Muscle layer of colon (tissue), 2 donors: Measurements from ENCODE around the gene CEACAM1.
"Not testable (repeated sequence)": the region's sequence is repeated elsewhere in the genome, so short reads cannot be mapped to it uniquely, and the experiment has no call there.

ENCODE experiments used
- H3K27ac ChIP-seq: one replicate; pipeline ENCODE4 v1.7.0; 2013; ENCODE audit warnings: low read depth, mild to moderate bottlenecking, low read length, moderate library complexity
- H3K27me3 ChIP-seq, 2 donors: one replicate each; pipeline ENCODE4 v1.7.0; 2013; ENCODE audit warnings: low read length in 2 of 2, mild to moderate bottlenecking in 2 of 2; ENCODE audit not compliant: insufficient read depth in 2 of 2, control insufficient read depth in 1 of 2
- H3K36me3 ChIP-seq: one replicate; pipeline ENCODE4 v1.7.0; 2013; ENCODE audit warnings: mild to moderate bottlenecking, low read length; ENCODE audit not compliant: insufficient read depth
- H3K4me1 ChIP-seq: one replicate; pipeline ENCODE4 v1.7.0; 2013; ENCODE audit warnings: mild to moderate bottlenecking, low read length; ENCODE audit not compliant: insufficient read depth
- H3K4me3 ChIP-seq, 2 donors: one replicate each; pipeline ENCODE4 v1.7.0; 2013; ENCODE audit warnings: low read length in 2 of 2, low read depth in 1 of 2, mild to moderate bottlenecking in 1 of 2, moderate library complexity in 1 of 2
- H3K9ac ChIP-seq: one replicate; pipeline ENCODE4 v1.7.0; 2013; ENCODE audit warnings: low read length
- H3K9me3 ChIP-seq: one replicate; pipeline ENCODE4 v1.7.0; 2013; ENCODE audit warnings: mild to moderate bottlenecking, low read length
- donor health status: abdominal sarcoma.
- donor health status: Adenocarcinoma of cecum.

CEACAM1 gene

DNA sequence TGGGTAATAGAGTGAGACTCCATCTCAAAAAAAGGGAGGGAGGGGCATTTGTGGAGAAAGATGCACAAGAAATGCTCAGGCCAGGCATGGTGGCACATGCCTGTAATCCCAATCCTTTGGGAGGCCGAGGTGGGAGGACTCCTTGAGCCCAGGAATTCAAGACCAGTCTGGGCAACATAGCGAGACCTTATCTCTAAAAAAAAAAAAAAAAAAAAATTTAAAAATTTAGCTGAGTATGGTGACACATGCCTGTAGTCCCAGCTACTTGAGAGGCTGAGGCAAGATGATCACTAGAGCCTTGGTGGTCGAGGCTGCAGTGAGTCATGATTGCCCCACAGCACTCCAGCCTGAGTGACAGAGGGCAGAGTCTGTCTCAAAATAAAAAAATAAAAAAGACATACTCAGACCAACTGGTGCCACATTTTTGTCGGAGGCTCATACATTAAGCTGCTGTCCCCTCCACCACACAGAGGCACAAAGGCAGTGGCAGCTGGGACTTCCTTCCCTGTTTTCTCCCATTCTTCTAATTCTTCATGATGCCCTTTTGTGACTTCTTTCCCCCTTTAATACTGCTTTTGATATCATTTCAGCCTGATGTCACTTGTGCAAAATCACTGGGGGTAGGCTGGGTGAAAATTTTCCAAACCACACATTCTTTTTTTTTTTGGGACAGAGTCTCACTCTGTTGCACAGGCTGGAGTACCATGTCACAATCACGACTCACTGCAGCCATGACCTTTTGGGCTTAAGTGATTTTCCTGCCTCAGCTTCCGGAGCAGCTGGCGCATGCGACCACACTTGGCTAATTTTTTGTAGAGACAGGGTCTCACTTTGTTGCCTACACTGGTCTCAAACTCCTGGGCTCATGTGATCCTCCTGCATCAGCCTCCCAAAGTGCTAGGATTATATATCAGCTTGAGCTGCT lies 58.7 kb downstream of the CEACAM1 start:
- no peak overlapping the region for H3K9ac ChIP-seq
- no peaks in the 10 kb centered on the region for H3K9me3 ChIP-seq
- H3K27me3 ChIP-seq: no peaks in the 10 kb centered on the region
- no peaks in the 10 kb centered on the region for H3K36me3 ChIP-seq
- H3K27ac ChIP-seq: no peak overlapping the region
- H3K4me3 ChIP-seq: no peak overlapping the region
- no peaks in the 10 kb centered on the region for H3K4me1 ChIP-seq

DNA sequence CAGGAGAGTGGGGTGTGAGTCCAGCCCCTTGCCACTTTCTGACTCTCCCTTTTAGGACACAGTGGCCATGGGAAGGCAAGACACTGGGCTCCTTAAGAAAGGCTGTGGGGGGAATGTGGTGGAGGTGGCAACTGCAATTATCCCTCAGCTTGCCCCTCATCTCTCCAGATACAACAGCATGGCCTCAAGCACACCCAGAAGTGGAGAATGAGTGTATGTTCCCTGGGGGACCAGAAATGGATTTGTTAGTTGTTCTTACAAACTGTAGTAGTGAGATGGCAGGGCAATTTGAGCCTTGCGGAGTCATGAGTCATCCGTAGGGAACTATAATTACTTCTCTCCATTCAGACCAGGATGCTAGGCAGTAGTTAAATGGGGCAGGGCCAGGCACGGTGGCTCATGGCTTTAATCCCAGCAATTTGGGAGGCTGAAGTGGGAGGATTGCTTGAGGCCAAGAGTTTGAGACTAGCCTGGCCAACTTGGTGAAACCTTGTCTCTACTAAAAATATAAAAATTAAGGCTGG lies 59.9 kb downstream of the CEACAM1 start:
- H3K27ac ChIP-seq: no peak overlapping the region
- no peak overlapping the region for H3K4me3 ChIP-seq
- no peaks in the 10 kb centered on the region for H3K9me3 ChIP-seq
- H3K27me3 ChIP-seq: no peaks in the 10 kb centered on the region
- H3K36me3 ChIP-seq: no peaks in the 10 kb centered on the region
- no peak overlapping the region for H3K9ac ChIP-seq
- H3K4me1 ChIP-seq: no peaks in the 10 kb centered on the region

DNA sequence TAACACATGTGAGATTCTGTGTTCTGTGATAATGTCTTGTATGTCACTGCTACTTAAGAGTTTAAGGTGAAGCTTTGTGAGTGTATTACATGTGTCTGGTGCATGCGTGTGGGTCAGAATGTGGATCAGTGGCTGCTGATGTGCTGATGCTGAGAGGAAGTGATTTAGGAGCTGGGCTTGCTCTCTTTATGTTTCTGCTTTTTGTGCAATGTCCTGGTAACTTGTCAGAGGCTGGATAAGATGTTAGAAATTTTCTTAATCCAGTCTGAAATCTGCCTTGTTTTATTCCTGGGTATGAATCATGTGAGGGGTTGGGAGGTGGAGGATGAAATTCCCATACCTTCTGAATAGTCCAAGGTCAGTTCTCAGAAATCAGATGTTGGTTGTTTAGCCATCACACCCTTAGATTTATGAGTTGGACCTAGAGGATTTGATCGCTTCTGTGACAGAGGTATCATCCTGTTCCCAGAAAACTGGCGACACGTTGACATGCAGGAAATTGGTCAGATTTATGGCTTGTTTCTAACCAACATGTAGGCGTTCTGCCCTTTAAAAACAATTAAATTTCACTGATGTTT lies 61.0 kb downstream of the CEACAM1 start:
- H3K27ac ChIP-seq: no peak overlapping the region
- no peak overlapping the region for H3K4me3 ChIP-seq
- no peaks in the 10 kb centered on the region for H3K27me3 ChIP-seq
- H3K9me3 ChIP-seq: no peaks in the 10 kb centered on the region
- H3K9ac ChIP-seq: no peak overlapping the region
- no peaks in the 10 kb centered on the region for H3K4me1 ChIP-seq
- H3K36me3 ChIP-seq: no peaks in the 10 kb centered on the region

DNA sequence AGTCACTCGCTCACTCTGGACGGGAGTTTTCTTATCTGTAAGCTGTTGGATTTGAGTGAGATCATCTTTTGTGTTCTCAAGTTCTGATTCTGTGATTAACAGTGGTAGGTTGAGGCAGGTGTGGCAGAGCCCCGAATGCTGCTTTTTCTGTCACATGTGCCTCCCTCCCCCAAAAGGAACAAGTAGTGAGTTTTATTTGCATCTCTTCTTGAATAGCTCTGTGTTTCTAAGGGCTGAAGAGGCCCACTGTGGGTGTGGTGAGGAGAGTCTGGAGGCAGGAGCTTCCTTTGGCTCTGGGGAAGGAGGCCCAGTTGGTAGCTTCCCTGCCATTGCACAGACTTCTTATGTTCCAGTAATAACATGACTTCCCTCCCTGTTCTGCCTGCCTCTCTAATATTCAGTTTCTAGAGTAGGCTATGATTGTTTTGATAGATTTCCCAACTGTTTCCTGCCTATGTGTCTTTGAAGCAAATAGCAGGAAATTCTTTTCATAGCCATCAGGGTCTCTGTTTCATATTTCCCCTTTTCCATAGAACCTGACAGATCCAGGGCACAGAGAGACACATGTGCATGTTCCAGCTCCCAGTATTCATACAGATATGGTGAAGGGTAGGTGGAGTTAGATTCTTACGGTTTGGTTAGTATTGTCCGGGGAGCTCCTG lies 61.6 kb downstream of the CEACAM1 start:
- H3K36me3 ChIP-seq: no peaks in the 10 kb centered on the region
- H3K4me1 ChIP-seq: no peaks in the 10 kb centered on the region
- H3K9ac ChIP-seq: no peak overlapping the region
- H3K9me3 ChIP-seq: no peaks in the 10 kb centered on the region
- H3K27ac ChIP-seq: no peak overlapping the region
- no peaks in the 10 kb centered on the region for H3K27me3 ChIP-seq
- H3K4me3 ChIP-seq: no peak overlapping the region

DNA sequence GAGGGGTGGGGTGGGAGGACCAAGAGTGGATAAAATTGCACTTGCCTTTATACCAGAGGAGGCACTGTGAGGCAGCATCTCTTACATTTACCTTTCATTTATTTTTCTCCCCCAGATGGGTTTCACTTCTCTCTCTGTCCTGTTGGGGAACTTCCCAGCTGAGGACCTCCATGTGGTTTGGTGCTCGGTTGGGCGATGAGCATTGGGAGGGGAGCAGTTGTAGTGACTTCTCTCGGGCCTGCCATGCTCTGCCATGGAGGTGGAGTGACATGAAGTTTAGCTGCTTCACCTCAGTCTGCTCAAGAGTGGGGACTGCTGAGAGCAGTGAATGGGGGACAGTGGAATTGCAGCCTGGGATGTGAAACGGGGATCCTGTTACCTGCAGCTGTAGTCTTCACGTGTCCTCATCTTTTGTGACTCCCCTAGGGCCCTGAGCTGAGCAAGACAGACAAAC lies 62.4 kb downstream of the CEACAM1 start:
- no peaks in the 10 kb centered on the region for H3K36me3 ChIP-seq
- H3K27me3 ChIP-seq: no peaks in the 10 kb centered on the region
- H3K9me3 ChIP-seq: no peaks in the 10 kb centered on the region
- no peak overlapping the region for H3K27ac ChIP-seq
- H3K9ac ChIP-seq: no peak overlapping the region
- H3K4me1 ChIP-seq: no peaks in the 10 kb centered on the region
- no peak overlapping the region for H3K4me3 ChIP-seq

DNA sequence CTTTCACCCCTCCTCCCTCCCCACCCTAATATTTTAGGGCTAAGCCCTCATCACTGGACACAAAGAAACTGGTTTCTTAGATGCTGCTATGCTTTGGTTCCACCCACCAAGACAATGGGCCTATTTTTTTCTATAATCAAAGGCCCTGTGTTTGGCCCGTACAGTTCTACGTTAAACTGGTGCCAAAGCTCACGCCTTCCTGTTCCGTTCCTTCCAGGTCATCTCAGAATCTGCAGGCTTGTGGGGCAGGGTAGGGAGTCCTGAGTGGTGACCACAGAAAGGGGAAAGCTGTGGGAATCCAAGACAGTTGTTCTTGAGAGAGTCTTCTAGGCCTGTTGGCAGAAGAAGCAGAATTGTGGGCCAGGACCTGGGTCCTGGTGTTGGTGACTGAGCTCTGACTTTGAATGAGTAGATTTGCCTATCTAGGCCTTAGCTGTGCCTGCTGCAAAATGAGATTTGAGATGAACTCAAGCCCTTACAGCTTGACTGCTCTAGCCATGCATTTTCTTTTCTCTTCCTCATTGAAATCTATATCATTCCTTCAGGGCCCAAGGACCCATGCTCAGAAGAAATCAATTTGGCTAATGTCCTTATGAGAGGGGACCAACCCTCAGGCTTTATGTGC lies 66.5 kb downstream of the CEACAM1 start:
- Histone ChIP-seq H3K36me3 (no peaks in the 10 kb centered on the region), H3K9me3 (no peaks in the 10 kb centered on the region), H3K4me3 (no peak overlapping the region), H3K9ac (no peak overlapping the region), H3K27ac (no peak overlapping the region), H3K27me3 (no peaks in the 10 kb centered on the region), H3K4me1 (no peaks in the 10 kb centered on the region)

DNA sequence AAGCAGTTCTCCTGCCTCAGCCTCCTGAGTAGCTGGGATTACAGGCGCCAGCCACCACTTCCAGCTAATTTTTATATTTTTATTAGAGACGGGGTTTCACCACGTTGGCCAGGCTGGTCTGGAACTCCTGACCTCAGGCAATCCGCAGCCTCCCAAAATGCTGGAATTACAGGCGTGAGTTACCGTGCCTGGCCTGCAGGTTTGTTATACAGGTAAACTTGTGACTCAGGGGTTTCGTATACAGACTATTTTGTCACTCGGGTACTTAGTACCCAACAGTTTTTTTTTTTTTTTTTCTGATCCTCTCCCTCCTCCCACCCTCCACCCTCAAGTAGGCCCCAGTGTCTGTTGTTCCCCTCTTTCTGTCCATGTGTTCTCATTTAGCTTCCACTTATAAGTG lies 67.0 kb downstream of the CEACAM1 start:
- H3K27me3 ChIP-seq, H3K4me1 ChIP-seq, H3K9me3 ChIP-seq, H3K36me3 ChIP-seq, H3K9ac ChIP-seq, H3K4me3 ChIP-seq, H3K27ac ChIP-seq: not testable (repeated sequence)

DNA sequence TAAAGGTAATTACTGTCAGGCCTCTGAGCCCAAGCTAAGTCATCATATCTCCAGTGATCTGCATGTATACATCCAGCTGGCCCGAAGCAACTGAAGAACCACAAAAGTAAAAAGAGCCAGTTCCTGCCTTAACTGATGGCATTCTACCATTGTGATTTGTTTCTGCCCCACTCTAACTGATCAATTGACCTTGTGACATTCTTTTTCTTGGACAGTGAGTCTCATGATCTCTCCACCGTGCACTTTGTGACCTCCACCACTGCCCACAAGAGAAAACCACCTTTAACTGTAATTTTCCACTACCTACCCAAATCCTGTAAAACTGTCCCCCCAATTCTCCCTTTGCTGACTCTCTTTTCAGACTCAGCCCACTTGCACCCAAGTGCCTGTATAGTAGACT lies 68.4 kb downstream of the CEACAM1 start:
- no peak overlapping the region for H3K27ac ChIP-seq
- H3K4me1 ChIP-seq: no peaks in the 10 kb centered on the region
- no peak overlapping the region for H3K9ac ChIP-seq
- H3K9me3 ChIP-seq: no peaks in the 10 kb centered on the region
- H3K27me3 ChIP-seq: no peaks in the 10 kb centered on the region
- no peaks in the 10 kb centered on the region for H3K36me3 ChIP-seq
- H3K4me3 ChIP-seq: no peak overlapping the region
